HCT116 (cell line): ENCODE results near the gene AKAP12. TPM values are rescaled to one million over a fixed set of nuclear protein-coding genes. Genes with fewer than 3 reads are reported as not detected.

Experiments used
- ATAC-seq: fragments of 200-7000 bp; cut with Tn5 transposase; 2 replicates; pipeline ENCODE4 v1.9.1; 2020; ENCODE audit warnings: mild to moderate bottlenecking, moderate library complexity
- BruUV-seq: library from RNA; stranded (reverse); fragments of 400-500 nt; replicated peaks from 2 replicates; lab custom pipeline; 2021; lab: Mats Ljungman, UMichigan
- CTCF ChIA-PET: fragments of 300-600 bp; sonication (Branson Sonifier 250); formaldehyde crosslinking; loops from one replicate; lab custom pipeline; 2021; ENCODE audit warnings: antibody characterized with exemption; lab: Charles Lee
- POLR2A ChIA-PET: fragments of 300-600, 350-600 bp; sonication (Branson Sonifier 250); formaldehyde crosslinking; loops from one replicate; lab custom pipeline; 2021; ENCODE audit warnings: antibody characterized with exemption; lab: Charles Lee
- RAD21 ChIA-PET, 2 experiments: fragments of 300-600 bp; sonication (Branson Sonifier 250); formaldehyde crosslinking; loops; one replicate each; lab custom pipeline; 2023; ENCODE audit warnings: low total read pairs in 2 of 2; ENCODE audit not compliant: uncharacterized antibody in 2 of 2, unreplicated experiment in 2 of 2, low non-redundant PET in 1 of 2; lab: Charles Lee
- DNase-seq: peaks from one replicate; pipeline ENCODE4 v3.0.0-alpha.2; 2010; ENCODE audit warnings: low read depth, low spot score
- H2AFZ ChIP-seq: fragments of 200-600 bp; shearing (Covaris generic), sonication (generic); 2 replicates; pipeline ENCODE4 v1.6.1; 2017; ENCODE audit warnings: low read depth, mixed run types, mixed read lengths, antibody characterized with exemption, low read length; ENCODE audit not compliant: poor library complexity, severe bottlenecking
- H3K27ac ChIP-seq: 2 replicates; pipeline ENCODE4 v1.5.1; 2012; ENCODE audit warnings: low read depth, low read length
- H3K27me3 ChIP-seq: fragments of 200-600 bp; sonication (generic); 2 replicates; pipeline ENCODE4 v1.6.1; 2016; ENCODE audit warnings: mixed run types, low read length, mixed read lengths; ENCODE audit not compliant: insufficient read depth
- H3K36me3 ChIP-seq, 2 experiments: fragments of 200-500 bp in 1 of 2; fragments of 200-600 bp in 1 of 2; sonication (Bioruptor generic) in 1 of 2; sonication (generic) in 1 of 2; 2 replicates each; pipeline versions ENCODE4 v1.5.1 to v1.6.1; 2014 to 2016; ENCODE audit warnings: low read length in 2 of 2, inconsistent platforms in 1 of 2, mixed read lengths in 1 of 2, mixed run types in 1 of 2; ENCODE audit not compliant: insufficient read depth in 2 of 2, control insufficient read depth in 1 of 2
- H3K4me1 ChIP-seq, 2 experiments: fragments of 200-600 bp in 1 of 2; sonication (generic) in 1 of 2; 2 replicates each; pipeline versions ENCODE4 v1.5.1 to v1.6.1; 2012 to 2017; ENCODE audit warnings: low read length in 2 of 2, inconsistent platforms in 1 of 2, mild to moderate bottlenecking in 1 of 2, mixed read lengths in 1 of 2, mixed run types in 1 of 2, moderate library complexity in 1 of 2; ENCODE audit not compliant: insufficient read depth in 2 of 2, control insufficient read depth in 1 of 2
- H3K4me2 ChIP-seq: fragments of 200-600 bp; sonication (generic); 2 replicates; pipeline ENCODE4 v1.6.1; 2017; ENCODE audit warnings: mixed run types, low read length, mixed read lengths
- H3K4me3 ChIP-seq, 2 experiments: fragments of 200-600 bp in 1 of 2; sonication (generic) in 1 of 2; replicated peaks in 1 of 2; 2 replicates each; pipeline ENCODE4 v1.5.1; 2011 to 2016; ENCODE audit warnings: low read length in 2 of 2, control low read depth in 1 of 2, low read depth in 1 of 2, mild to moderate bottlenecking in 1 of 2, mixed read lengths in 1 of 2, mixed run types in 1 of 2
- H3K79me2 ChIP-seq: fragments of 200-600 bp; sonication (generic); 2 replicates; pipeline ENCODE4 v1.6.1; 2017; ENCODE audit warnings: mild to moderate bottlenecking, mixed run types, low read length, moderate library complexity, mixed read lengths; ENCODE audit not compliant: insufficient read depth
- H3K9ac ChIP-seq: fragments of 200-600 bp; sonication (generic); 2 replicates; pipeline ENCODE4 v1.6.1; 2016; ENCODE audit warnings: low read length, mixed read lengths
- H3K9me2 ChIP-seq: fragments of 200-600 bp; sonication (generic), shearing (Covaris generic); 2 replicates; pipeline ENCODE4 v1.6.1; 2017; ENCODE audit warnings: mixed run types, mild to moderate bottlenecking, moderate library complexity; ENCODE audit not compliant: insufficient read depth
- H3K9me3 ChIP-seq, 2 experiments: fragments of 200-500 bp in 1 of 2; fragments of 200-600 bp in 1 of 2; sonication (Bioruptor generic) in 1 of 2; sonication (generic) in 1 of 2; 2 replicates each; pipeline ENCODE4 v1.6.1; 2014 to 2017; ENCODE audit warnings: low read length in 2 of 2, mixed read lengths in 2 of 2, inconsistent platforms in 1 of 2, low read depth in 1 of 2, mild to moderate bottlenecking in 1 of 2, mixed run types in 1 of 2, moderate library complexity in 1 of 2; ENCODE audit not compliant: control insufficient read depth in 1 of 2, insufficient read depth in 1 of 2
- H4K20me1 ChIP-seq: fragments of 200-600 bp; sonication (generic), shearing (Covaris generic); 2 replicates; pipeline ENCODE4 v1.6.1; 2017; ENCODE audit warnings: mixed run types, mild to moderate bottlenecking, moderate library complexity; ENCODE audit not compliant: insufficient read depth
- REST ChIP-seq: IDR thresholded peaks from 2 replicates; pipeline ENCODE4 v1.6.1; 2012; ENCODE audit warnings: low read depth
- SRF ChIP-seq: IDR thresholded peaks from 2 replicates; pipeline ENCODE4 v1.6.1; 2012; ENCODE audit warnings: low read depth
- TCF7L2 ChIP-seq: IDR thresholded peaks from 2 replicates; pipeline ENCODE4 v1.7.0; 2011; ENCODE audit warnings: borderline replicate concordance, inconsistent platforms; ENCODE audit not compliant: insufficient read depth, insufficient read length; ENCODE audit errors: extremely low read depth
- intact Hi-C: fragments of 100-400 bp; cut with micrococcal nuclease; formaldehyde crosslinking; loops from 2 replicates; pipeline ENCODE4 v1.10.0; 2022
- total RNA-seq: library from RNA; stranded (reverse); gene quantifications from one replicate; pipeline ENCODE4 v1.2.1, GENCODE V29; 2021; ENCODE audit not compliant: unreplicated experiment

Gene AKAP12
- total RNA-seq, 1 experiment from 2014 or later, result 1,220 TPM

GRCh38 chr6:151228788-151229400 lies 10.9 kb upstream of the AKAP12 start:
- no peaks in the 10 kb centered on the region for H3K9me3 ChIP-seq
- ChIA-PET CTCF (no interaction called here), POLR2A (no interaction called here), RAD21 (no interaction called here)
- H3K9me2 ChIP-seq, result no peaks in the 10 kb centered on the region
- no peaks in the 10 kb centered on the region for H3K36me3 ChIP-seq
- H3K27me3 ChIP-seq, result no peaks in the 10 kb centered on the region
- TF ChIP-seq REST (no peak), TCF7L2 (no peak), SRF (no peak)
- ATAC-seq (no peak), DNase-seq (no peak)
- H3K27ac ChIP-seq, result no peak overlapping the region
- H3K4me2 ChIP-seq, result no peak overlapping the region
- H4K20me1 ChIP-seq, result no peaks in the 10 kb centered on the region
- intact Hi-C loops, result no loop called here
- H3K4me3 ChIP-seq, result no peak overlapping the region
- BruUV-seq, result no TSS peak
- no peaks in the 10 kb centered on the region for H3K79me2 ChIP-seq
- H3K9ac ChIP-seq, result no peak overlapping the region
- H2AFZ ChIP-seq, result no peak overlapping the region
- H3K4me1 ChIP-seq, result no peaks in the 10 kb centered on the region; a peak in 1 of 4 replicates
